DOHH2 (cell line): ENCODE data around the gene ADORA1.

Source experiments
- CTCF ChIP-seq: fragments of 200-600 bp; sonication (generic); IDR thresholded peaks from one replicate; pipeline ENCODE4 v1.5.1; 2014; ENCODE audit warnings: antibody characterized with exemption, mild to moderate bottlenecking, low read depth, low read length; ENCODE audit not compliant: poor library complexity, severe bottlenecking
- EZH2phosphoT487 ChIP-seq: fragments of 200-600 bp; sonication (generic); IDR thresholded peaks from 2 replicates; pipeline ENCODE4 v1.6.1; 2017; ENCODE audit warnings: borderline replicate concordance, mild to moderate bottlenecking, antibody characterized with exemption, low read length, moderate library complexity, mixed read lengths

GRCh38 chr1:203188686-203189232, 61.2 kb downstream of the ADORA1 start:
- no peak for TF ChIP-seq CTCF
- no peak for TF ChIP-seq EZH2phosphoT487
